GM12865 (cell line): ENCODE data around the gene CDKN2C.
"Not testable (repeated sequence)": the region's sequence is repeated elsewhere in the genome, so short reads cannot be mapped to it uniquely, and the experiment has no call there.

Source experiments
- DNase-seq: peaks from one replicate; pipeline ENCODE4 v3.0.0; 2010; ENCODE audit warnings: low read depth
- H3K4me3 ChIP-seq: 2 replicates; pipeline ENCODE4 v1.5.1; 2011; ENCODE audit warnings: mild to moderate bottlenecking, low read depth, low read length, control low read depth
- CTCF ChIP-seq: IDR thresholded peaks from 2 replicates; pipeline ENCODE4 v1.5.1; 2011; ENCODE audit warnings: low read length, control low read depth, low read depth, inconsistent platforms; ENCODE audit not compliant: insufficient read depth; ENCODE audit errors: missing control alignments

Gene CDKN2C

GRCh38 chr1:51000651-51001050, 30.6 kb downstream of the CDKN2C start:
- H3K4me3 ChIP-seq, result no peak overlapping the region
- no peak for DNase-seq
- TF ChIP-seq CTCF, result no peak

GRCh38 chr1:51002516-51002915, 32.5 kb downstream of the CDKN2C start:
- no peak for TF ChIP-seq CTCF
- no peak overlapping the region for H3K4me3 ChIP-seq
- no peak for DNase-seq

DNA sequence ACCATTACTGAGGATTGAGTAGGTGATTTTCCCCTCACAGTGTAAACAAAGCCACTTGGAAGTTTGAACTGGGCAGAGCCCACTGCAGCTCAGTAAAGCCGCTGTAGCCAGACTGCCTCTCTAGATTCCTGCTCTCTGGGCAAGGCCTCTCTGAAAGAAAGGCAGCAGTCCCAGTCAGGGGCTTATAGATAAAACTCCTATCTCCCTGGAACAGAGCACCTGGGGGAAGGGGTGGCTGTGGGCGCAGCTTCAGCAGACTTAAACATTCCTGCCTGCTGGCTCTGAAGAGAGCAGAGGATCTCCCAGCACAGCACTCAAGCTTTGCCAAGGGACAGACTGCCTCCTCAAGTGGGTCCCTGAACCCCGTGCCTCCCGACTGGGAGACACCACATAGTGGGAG, 35.5 kb downstream of the CDKN2C start:
- not testable (repeated sequence) for H3K4me3 ChIP-seq, DNase-seq

GRCh38 chr1:51009381-51009780, 39.3 kb downstream of the CDKN2C start:
- DNase-seq, result no peak
- TF ChIP-seq CTCF, result no peak

DNA sequence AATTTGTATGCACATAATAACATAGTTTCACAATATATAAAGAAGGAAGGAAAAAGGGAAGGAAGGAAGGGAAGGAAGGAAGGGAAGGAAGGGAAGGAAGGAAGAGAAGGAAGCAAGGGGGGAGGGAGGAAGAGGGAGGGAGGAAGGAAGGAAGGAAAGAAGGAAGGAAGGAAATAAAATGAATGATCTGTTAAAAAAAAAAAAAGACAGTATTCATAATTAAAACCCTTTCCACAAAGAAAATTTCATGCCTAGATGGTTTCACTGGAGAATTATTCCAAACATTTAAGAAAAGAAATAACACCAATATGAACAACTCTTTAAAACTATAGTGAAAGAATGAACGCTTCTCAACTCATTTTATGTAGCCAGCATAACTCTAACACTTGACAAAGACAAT, 44.8 kb downstream of the CDKN2C start:
- no peak overlapping the region for H3K4me3 ChIP-seq
- DNase-seq, result no peak
- TF ChIP-seq CTCF, result no peak

More at GRCh38 chr1:51009381-51009780, 39.3 kb downstream of the CDKN2C start:
- no peak overlapping the region for H3K4me3 ChIP-seq

- H3K4me3 ChIP-seq, result no peak overlapping the region
- TF ChIP-seq CTCF, result no peak
- no peak for DNase-seq
Observed at GRCh38 chr1:51019811-51020210, 49.8 kb downstream of the CDKN2C start.
